GM18867 (cell line): ENCODE measurements around the gene UBA5.

Source experiments
- ATAC-seq: cut with Tn5 transposase; IDR thresholded peaks from one replicate; pipeline ENCODE4 v1.9.1; 2021; ENCODE audit warnings: mild to moderate bottlenecking, moderate library complexity; ENCODE audit not compliant: unreplicated experiment

UBA5 gene

GRCh38 chr3:132652640-132653270, 7.4 kb upstream of the UBA5 start:
- ATAC-seq = no peak

DNA sequence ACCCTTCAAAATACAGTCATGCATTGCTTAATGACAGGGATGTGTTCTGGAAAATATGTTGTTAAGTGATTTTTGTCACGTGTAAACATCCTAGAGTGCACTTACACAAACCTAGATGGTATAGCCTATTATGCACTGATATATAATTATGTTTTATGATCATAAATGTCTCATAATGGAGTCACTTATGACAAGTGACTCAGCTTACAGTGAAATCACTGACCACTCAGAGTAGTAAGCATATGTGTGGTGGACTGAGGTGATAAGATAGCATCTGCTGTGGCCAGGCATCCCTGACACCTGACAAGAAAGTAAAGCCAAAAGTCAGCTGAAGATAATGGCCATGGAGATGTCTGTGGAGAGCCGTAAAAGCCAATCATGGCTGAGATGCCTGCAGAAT, 5.9 kb upstream of the UBA5 start:
- no peak for ATAC-seq

- ATAC-seq = no peak
Measured at GRCh38 chr3:132654721-132655120, 5.4 kb upstream of the UBA5 start.

GRCh38 chr3:132655471-132655870, 4.7 kb upstream of the UBA5 start:
- no peak for ATAC-seq

DNA sequence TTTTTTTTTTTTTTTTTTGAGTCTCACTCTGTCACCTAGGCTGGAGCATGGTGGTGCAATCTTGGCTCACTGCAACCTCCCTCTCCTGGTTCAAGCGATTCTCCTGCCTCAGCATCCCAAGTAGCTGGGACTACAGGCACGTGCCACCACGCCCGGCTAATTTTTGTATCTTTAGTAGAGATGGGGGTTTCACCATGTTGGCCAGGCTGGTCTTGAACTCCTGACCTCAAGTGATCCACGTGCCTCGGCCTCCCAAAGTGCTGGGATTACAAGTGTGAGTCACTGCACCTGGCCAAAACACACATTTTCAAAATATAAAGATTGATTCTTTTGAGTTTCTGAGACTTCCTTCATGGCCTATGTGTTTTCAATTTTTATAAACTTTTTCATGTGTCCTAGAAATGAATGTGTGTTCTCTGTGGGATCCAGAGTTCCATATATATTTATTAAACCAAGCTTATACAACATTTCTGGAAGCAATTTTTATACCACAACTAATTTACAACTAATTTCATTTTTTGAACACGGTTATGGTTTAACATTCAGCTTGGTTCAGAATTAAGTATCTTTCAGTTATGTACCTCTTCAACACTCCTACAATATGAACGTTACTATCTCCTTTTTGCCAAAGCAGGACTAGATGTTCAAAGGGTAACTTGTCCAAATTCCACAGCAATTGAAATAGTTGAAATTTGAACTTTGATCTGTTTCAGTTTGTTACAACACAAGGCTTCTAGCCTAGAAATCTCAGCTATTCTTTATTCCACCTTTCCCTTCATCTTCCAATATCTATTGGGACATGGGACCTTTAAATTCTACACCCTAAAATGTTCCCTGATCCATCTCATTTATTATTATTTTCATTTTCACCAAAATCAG, 2.0 kb upstream of the UBA5 start:
- ATAC-seq = no peak

DNA sequence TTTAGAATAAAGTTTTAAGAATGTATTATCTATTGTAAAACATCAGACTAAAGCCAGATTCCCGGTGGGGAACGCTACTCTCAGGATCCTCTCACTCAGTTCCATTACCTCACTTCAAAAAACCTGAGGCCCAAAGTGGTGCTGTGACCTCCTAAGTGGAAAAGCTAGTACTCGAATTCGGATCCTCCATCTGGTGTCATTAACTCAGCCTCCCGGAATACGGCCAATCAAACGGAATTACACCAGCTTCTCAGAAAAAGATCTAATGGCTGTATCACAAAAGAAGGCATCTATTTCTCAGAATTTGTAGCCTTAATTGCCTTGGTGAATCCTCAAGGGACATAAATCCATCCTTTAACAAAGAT, 1.1 kb upstream of the UBA5 start:
- ATAC-seq = no peak

- peak; percentile 58 for ATAC-seq
Measured at GRCh38 chr3:132659365-132660051, 621 bp upstream of the UBA5 start, which contains the start of gene ACAD11. TSS of gene ACAD11 (minus strand) at chr3:132659809. CDS start at chr3:132659751, 58 bp downstream.

DNA sequence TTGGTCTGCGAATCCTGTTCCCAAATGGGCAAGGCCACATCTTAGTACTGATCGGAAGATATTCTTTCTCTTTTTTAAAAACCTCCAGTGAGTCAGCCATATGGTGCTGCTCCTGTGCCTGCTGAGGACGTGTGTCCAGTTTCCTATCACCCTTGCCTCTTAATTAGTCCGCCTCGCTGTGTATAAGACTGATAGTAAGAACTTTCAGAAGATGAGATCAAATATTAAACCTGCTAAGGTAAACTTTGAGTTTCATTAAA, 612 bp downstream of the UBA5 start:
- peak; percentile 16 for ATAC-seq

GRCh38 chr3:132661101-132661500, 972 bp downstream of the UBA5 start:
- no peak for ATAC-seq

GRCh38 chr3:132662212-132662611, 2.1 kb downstream of the UBA5 start:
- no peak for ATAC-seq

DNA sequence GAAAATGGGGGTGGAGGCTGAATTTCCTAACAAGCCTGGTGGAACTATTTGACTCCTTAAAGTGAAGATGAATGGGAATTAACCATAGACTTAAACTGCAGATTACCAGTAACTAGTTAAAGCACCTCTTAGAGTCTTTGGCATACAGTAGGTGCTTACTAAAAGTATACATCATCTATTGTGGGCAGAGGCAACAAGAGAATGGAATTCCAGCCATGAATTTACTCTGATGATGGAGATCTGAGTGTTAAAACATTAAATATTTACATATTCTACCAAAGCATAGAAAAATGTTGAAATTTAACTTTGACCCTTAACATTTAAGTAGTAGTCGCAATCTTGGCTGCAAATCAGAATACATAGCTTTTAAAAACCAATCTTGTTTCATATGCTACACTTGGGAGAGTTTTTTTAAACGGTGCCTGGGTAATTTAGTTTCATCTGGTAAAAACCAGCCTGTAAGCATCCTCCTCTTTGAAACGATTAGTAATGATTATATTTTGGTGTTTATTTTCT, 5.2 kb downstream of the UBA5 start:
- no peak for ATAC-seq

DNA sequence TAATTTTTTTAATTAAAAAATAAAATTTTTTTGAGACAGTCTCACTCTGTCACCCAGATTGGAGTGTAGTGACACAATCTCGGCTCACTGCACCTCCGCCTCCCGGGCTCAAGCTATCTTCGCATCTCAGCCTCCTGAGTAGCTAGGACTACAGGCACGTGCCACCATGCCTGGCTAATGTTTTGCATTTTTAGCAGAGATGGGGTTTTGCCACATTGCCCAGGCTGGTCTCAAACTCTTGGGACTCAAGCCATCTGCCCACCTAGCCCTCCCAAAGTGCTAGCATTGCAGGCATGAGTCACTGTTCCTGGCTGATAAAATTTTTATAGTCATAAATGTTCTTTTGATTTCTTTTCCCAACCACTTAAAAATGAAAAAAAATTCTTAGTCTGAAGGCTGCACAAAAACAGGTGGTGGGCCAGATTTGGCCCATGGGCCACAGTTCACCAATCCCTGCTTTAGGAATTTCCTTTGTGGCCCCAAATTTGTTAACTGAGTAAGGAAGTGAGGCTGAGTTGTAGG, 9.2 kb downstream of the UBA5 start:
- no peak for ATAC-seq

DNA sequence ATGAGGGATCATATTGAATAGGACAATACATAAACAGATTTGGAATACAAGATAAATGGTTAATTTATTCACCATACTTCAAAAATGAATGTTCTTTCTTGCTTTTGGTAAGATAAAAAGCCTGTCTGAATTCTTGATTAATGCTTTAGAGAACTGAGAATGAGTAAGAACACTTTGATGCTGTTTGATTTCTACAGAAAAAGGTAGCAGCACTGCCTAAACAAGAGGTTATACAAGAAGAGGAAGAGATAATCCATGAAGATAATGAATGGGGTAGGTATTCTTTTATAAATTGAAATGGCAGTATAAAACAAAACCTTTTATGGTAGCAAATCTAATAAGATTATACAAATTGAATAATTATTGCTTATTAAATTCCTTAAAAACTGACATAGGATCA, 15.3 kb downstream of the UBA5 start:
- no peak for ATAC-seq

- ATAC-seq = no peak
Measured at GRCh38 chr3:132679911-132680310, 19.8 kb downstream of the UBA5 start.

DNA sequence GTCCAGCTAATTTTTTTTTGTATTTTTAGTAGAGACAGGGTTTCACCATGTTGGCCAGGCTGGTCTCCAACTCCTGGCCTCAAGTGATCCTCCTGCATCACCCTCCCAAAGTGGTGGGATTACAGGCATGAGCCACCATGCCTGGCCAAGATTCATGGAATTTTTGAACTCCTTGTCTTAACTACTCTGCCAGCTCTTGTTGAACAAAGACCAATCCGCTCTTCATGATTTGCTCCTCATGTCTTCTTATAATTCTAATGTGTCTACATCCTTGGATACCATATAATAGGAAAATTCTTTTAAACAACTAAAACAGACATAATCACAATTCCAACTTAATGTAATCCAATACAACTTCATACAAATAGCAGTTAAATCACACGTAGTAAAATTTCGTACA, 21.3 kb downstream of the UBA5 start:
- no peak for ATAC-seq

- no peak for ATAC-seq
Measured at GRCh38 chr3:132682201-132682600, 22.1 kb downstream of the UBA5 start.

DNA sequence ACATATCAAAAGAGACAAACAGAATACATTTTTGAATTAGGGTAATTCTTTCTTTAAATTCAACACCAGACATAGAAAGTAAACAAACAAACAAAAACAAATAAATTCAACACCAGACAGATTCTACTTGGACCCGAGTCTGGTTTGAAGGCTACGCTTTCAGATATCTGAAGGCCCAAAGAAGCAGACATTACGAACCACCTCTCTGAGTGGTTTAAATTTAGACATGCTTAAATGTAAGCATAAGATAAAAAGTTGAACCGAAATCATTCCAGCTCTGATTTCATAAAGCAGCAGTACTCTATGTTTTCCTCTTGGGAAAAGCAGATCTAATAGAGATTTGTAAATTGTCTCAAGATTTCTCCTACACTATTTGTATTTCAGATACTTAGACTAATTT, 29.9 kb downstream of the UBA5 start:
- no peak for ATAC-seq

DNA sequence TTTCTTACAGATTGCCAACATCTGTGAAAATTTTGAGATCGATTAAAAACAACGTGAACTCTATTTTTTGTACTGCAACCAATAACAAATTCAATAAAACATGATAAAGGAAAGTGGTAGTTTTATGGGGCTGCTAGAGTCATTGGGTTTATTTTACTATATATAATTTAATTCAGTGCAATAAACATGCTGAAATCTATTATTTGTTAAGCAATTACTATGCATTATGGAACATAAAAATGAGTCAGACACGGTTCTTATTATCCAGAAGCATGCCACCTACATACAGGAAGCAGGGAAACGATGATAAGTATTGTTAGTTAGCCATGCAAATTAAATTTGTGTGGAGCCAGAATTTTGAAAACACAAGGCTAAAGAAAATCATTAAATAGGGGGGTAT, 34.9 kb downstream of the UBA5 start:
- no peak for ATAC-seq

DNA sequence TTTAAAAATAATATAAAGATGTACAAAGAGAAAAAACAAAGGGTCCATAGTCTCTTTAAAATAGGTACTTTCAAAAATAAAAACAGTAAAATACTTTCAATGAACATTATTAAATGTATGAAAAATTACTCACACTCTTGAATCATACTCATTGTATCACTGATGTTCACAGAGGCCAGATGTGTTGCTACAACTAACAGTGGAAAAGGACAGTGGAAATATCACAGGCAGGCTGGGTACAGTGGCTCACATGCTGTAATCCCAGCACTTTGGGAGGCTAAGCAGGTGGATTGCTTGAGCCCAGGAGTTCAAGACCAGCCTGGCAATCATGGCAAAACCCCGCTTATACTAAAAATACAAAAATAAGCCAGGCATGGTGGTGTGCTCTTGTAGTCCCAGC, 35.3 kb downstream of the UBA5 start:
- ATAC-seq = no peak

GRCh38 chr3:132703733-132704132, 43.6 kb downstream of the UBA5 start:
- no peak for ATAC-seq

GRCh38 chr3:132709761-132710160, 49.6 kb downstream of the UBA5 start:
- no peak for ATAC-seq

GRCh38 chr3:132710311-132710710, 50.2 kb downstream of the UBA5 start:
- no peak for ATAC-seq
